PC-3 (cell line): ENCODE measurements around the gene FSCN2. TPM values are rescaled to one million over a fixed set of nuclear protein-coding genes. Genes with fewer than 3 reads are reported as not detected.

Experiments used
- ATAC-seq: fragments of 200-7000 bp; cut with Tn5 transposase; 2 replicates; pipeline ENCODE4 v1.9.1; 2020; ENCODE audit warnings: mild to moderate bottlenecking, moderate library complexity
- BruUV-seq: library from RNA; stranded (reverse); fragments of 400-500 nt; replicated peaks from 2 replicates; lab custom pipeline; 2021; lab: Mats Ljungman, UMichigan
- CTCF ChIA-PET: fragments of 300-600 bp; sonication (Branson Sonifier 250); formaldehyde crosslinking; loops from one replicate; lab custom pipeline; 2022; ENCODE audit warnings: antibody characterized with exemption; lab: Charles Lee
- POLR2A ChIA-PET: fragments of 300-600 bp; sonication (Branson Sonifier 250); formaldehyde crosslinking; loops from one replicate; lab custom pipeline; 2022; ENCODE audit warnings: antibody characterized with exemption; ENCODE audit not compliant: unreplicated experiment; lab: Charles Lee
- DNase-seq: peaks from one replicate; pipeline ENCODE4 v3.0.0-alpha.2; 2015
- H2AFZ ChIP-seq: fragments of 300-600 bp; sonication (generic); 2 replicates; pipeline ENCODE4 v1.6.0; 2016; ENCODE audit warnings: antibody characterized with exemption, low read length
- H3F3A ChIP-seq: fragments of 300-600 bp; sonication (generic); one replicate; pipeline ENCODE4 v1.6.0; 2017; ENCODE audit warnings: antibody characterized with exemption, low read length, control low read depth, mild to moderate bottlenecking; ENCODE audit not compliant: unreplicated experiment
- H3K27ac ChIP-seq: fragments of 300-600 bp; sonication (generic); 2 replicates; pipeline ENCODE4 v1.5.1; 2016; ENCODE audit warnings: mild to moderate bottlenecking, low read length
- H3K27me3 ChIP-seq: fragments of 300-600 bp; sonication (generic); 2 replicates; pipeline ENCODE4 v1.6.1; 2016; ENCODE audit warnings: low read length, mixed read lengths
- H3K36me3 ChIP-seq: fragments of 300-600 bp; sonication (generic); 2 replicates; pipeline ENCODE4 v1.6.1; 2016; ENCODE audit warnings: low read depth, mixed run types, low read length, mixed read lengths
- H3K4me1 ChIP-seq: fragments of 300-600 bp; sonication (generic); 2 replicates; pipeline ENCODE4 v1.5.1; 2016; ENCODE audit warnings: low read length; ENCODE audit not compliant: insufficient read depth
- H3K4me2 ChIP-seq: fragments of 300-600 bp; sonication (generic); 2 replicates; pipeline ENCODE4 v1.6.0; 2016; ENCODE audit warnings: low read length
- H3K4me3 ChIP-seq: fragments of 300-600 bp; sonication (generic); 2 replicates; pipeline ENCODE4 v1.5.1; 2016; ENCODE audit warnings: mild to moderate bottlenecking, low read length, mixed read lengths
- H3K79me2 ChIP-seq: fragments of 300-600 bp; sonication (generic); 2 replicates; pipeline ENCODE4 v1.6.1; 2017; ENCODE audit warnings: low read length, mixed read lengths
- H3K9ac ChIP-seq: fragments of 300-600 bp; sonication (generic); 2 replicates; pipeline ENCODE4 v1.6.0; 2016; ENCODE audit warnings: mild to moderate bottlenecking, low read length
- H3K9me2 ChIP-seq: fragments of 300-600 bp; sonication (generic); replicated peaks from 2 replicates; pipeline ENCODE4 v1.6.1; 2016; ENCODE audit warnings: mixed run types, low read length, mixed read lengths
- H3K9me3 ChIP-seq: fragments of 300-600 bp; sonication (generic); 2 replicates; pipeline ENCODE4 v1.6.1; 2016; ENCODE audit warnings: low read length, mixed read lengths
- H4K20me1 ChIP-seq: fragments of 300-600 bp; sonication (generic); 2 replicates; pipeline ENCODE4 v1.6.1; 2016; ENCODE audit warnings: low read length, mixed read lengths
- CTCF ChIP-seq: fragments of 300-600 bp; sonication (generic); conservative IDR thresholded peaks from 2 replicates; pipeline ENCODE4 v1.5.1; 2017; ENCODE audit warnings: antibody characterized with exemption, low read depth, mild to moderate bottlenecking, low read length
- EZH2 ChIP-seq: fragments of 300-600 bp; sonication (generic); IDR thresholded peaks from one replicate; pipeline ENCODE4 v1.6.1; 2017; ENCODE audit warnings: antibody characterized with exemption, mild to moderate bottlenecking, low read length; ENCODE audit not compliant: unreplicated experiment
- EZH2phosphoT487 ChIP-seq: fragments of 300-600 bp; sonication (generic); IDR thresholded peaks from 2 replicates; pipeline ENCODE4 v1.6.1; 2018; ENCODE audit warnings: mild to moderate bottlenecking, antibody characterized with exemption, low read length, borderline replicate concordance
- intact Hi-C: fragments of 100-400 bp; cut with micrococcal nuclease; formaldehyde crosslinking; loops from 2 replicates; pipeline ENCODE4 v1.9.0; 2023
- total RNA-seq: library from RNA; depleted of rRNA; stranded (reverse); fragments of >200 nt; gene quantifications from 2 replicates; pipeline ENCODE4 v1.2.3, GENCODE V29; 2014

The FSCN2 gene
- total RNA-seq, 1 experiment from 2014 or later = 0.87 TPM

DNA sequence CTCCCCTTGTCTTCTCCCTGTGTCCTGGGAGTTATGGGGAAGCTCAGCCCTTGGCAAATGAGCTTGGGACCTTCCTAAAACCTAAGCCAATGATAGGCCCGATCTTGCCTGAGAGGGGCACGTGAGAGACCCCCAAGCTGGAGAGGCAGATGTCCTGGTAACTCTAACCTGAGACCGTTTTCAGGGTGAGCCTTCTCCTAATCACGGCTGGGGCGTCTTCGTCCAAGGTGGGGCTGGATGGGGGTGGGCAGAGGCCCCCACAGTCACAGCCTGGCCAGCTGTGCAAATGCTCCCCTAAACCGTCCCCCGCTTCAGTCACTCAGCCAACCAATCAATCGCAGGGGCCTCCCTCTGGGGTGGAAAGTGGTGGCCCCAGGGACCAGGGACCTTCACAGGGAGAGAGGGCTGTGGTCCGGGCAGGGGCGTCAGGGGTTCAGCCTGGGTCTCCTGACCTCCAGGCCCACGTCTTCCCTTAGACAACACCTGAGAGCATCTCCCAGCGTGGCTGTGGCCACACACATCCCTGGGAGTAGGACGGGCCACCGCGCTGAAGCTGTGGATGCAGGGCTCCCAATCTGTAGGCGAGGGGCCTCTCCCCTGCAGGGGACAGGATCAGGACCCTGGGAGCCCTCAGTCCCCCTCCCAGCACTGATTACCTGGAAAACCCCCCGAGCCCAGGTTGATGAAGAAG is 46.2 kb upstream of the FSCN2 start:
- H3F3A ChIP-seq = no peaks in the 10 kb centered on the region
- H3K4me3 ChIP-seq = no peak overlapping the region
- no peaks in the 10 kb centered on the region for H3K9me3 ChIP-seq
- CTCF ChIA-PET = no interaction called here
- no peaks in the 10 kb centered on the region for H4K20me1 ChIP-seq
- H3K4me2 ChIP-seq = no peak overlapping the region
- no TSS peak for BruUV-seq
- H3K36me3 ChIP-seq = no peaks in the 10 kb centered on the region
- no peak overlapping the region for H3K27ac ChIP-seq
- no peaks in the 10 kb centered on the region for H3K27me3 ChIP-seq
- DNase-seq (no peak), ATAC-seq (no peak)
- peaks cover 3% of the 10 kb centered on the region for H3K4me1 ChIP-seq
- H2AFZ ChIP-seq = no peak overlapping the region
- POLR2A ChIA-PET = no interaction called here
- H3K9ac ChIP-seq = no peak overlapping the region
- no peaks in the 10 kb centered on the region for H3K9me2 ChIP-seq
- no peaks in the 10 kb centered on the region for H3K79me2 ChIP-seq
- TF ChIP-seq EZH2phosphoT487 (no peak), EZH2 (no peak), CTCF (no peak)
- intact Hi-C loops = no loop called here

- CTCF ChIA-PET = no interaction called here
- Histone ChIP-seq H3K9me3 (no peaks in the 10 kb centered on the region), H3K27ac (no peak overlapping the region), H3K79me2 (no peaks in the 10 kb centered on the region), H3K36me3 (no peaks in the 10 kb centered on the region), H2AFZ (no peak overlapping the region), H3K4me1 (peaks cover 8% of the 10 kb centered on the region), H3K9me2 (no peaks in the 10 kb centered on the region), H3K9ac (no peak overlapping the region), H3F3A (no peaks in the 10 kb centered on the region), H3K4me3 (no peak overlapping the region), H4K20me1 (no peaks in the 10 kb centered on the region), H3K4me2 (no peak overlapping the region), H3K27me3 (no peaks in the 10 kb centered on the region)
- no peak for TF ChIP-seq CTCF
- TF ChIP-seq EZH2phosphoT487 = no peak
- TF ChIP-seq EZH2 = no peak
- no TSS peak for BruUV-seq
- POLR2A ChIA-PET = no interaction called here
- DNase-seq = no peak
- intact Hi-C loops = no loop called here
- no peak for ATAC-seq
Measured at GRCh38 chr17:81482673-81483072, 45.5 kb upstream of the FSCN2 start.

DNA sequence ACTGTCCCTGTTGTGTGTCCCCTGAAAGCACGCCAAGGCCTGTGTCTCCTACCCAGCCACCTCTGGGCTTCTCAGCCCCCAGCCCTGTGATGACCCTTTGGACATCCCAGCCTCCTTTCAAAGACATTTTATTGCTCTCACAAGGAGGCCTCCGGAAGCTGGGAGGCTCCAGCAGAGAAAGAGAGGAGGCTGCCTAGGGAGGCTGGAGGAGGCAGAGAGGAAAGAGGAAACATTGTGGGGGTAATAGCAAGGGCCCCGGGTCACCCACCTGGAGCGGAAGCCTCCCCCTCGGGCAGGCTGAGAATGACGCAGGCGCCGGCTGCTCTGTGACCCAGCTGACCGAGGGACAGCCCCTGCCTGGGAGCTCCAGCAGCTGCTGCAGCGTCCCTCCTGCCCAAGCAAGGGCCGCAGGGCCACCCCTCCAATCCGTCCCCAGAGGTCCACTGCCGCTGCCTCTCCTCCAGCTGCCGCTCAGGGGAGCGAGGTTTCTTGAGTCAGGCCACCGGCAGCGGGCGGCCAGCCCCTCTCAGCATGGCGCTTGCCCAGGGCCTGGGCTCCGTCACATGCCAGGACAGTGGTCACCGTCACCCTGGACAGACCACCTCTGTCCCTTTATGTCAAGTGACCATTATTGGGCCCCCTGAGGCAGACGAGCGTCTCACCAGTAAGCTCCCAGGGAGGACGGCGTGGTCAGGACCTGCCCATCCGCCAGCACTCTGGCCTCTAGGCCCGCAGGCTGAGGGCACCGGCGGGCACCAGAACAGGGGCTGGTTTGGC is 44.9 kb upstream of the FSCN2 start:
- Histone ChIP-seq H2AFZ (no peak overlapping the region), H3K36me3 (no peaks in the 10 kb centered on the region), H3K9ac (no peak overlapping the region), H3K4me3 (no peak overlapping the region), H3K9me3 (no peaks in the 10 kb centered on the region), H3K4me2 (no peak overlapping the region), H3K79me2 (no peaks in the 10 kb centered on the region), H3K4me1 (peaks cover 11% of the 10 kb centered on the region), H3K27ac (no peak overlapping the region), H4K20me1 (no peaks in the 10 kb centered on the region), H3F3A (no peaks in the 10 kb centered on the region), H3K9me2 (no peaks in the 10 kb centered on the region), H3K27me3 (no peaks in the 10 kb centered on the region)
- DNase-seq = no peak
- BruUV-seq = no TSS peak
- TF ChIP-seq EZH2phosphoT487 (no peak), EZH2 (no peak), CTCF (no peak)
- intact Hi-C loops = no loop called here
- ChIA-PET POLR2A (no interaction called here), CTCF (no interaction called here)
- no peak for ATAC-seq
